ENCODE results near the gene SOX10. TPM values are rescaled to one million over a fixed set of nuclear protein-coding genes. Genes with fewer than 3 reads are reported as not detected.
A peak's percentile ranks its signal among the peaks of the same experiment; 100 is the strongest.

Gene SOX10
- total RNA-seq, 1 donor from 2014 or later = 1.2 TPM

- Histone ChIP-seq H3K4me1 (no peaks in the 10 kb centered on the region), H3K27me3 (ENCODE audit: low read depth) (no peaks in the 10 kb centered on the region), H3K27ac (replicated peaks) (no peak overlapping the region), H3K36me3 (peaks cover 54% of the 10 kb centered on the region), H3K4me3 (no peak overlapping the region), H3K9me3 (replicated peaks) (no peaks in the 10 kb centered on the region)
- intact Hi-C loops (cut with micrococcal nuclease) = no loop called here
- no peak for DNase-seq
- TF ChIP-seq CTCF (IDR thresholded peaks at IDR 0.05; ENCODE audit: borderline replicate concordance) = no peak
Observed at GRCh38 chr22:37942133-37942532, 42.2 kb downstream of the SOX10 start.

GRCh38 chr22:37940698-37941376 is 43.5 kb downstream of the SOX10 start:
- Histone ChIP-seq H3K9me3 (replicated peaks) (no peaks in the 10 kb centered on the region), H3K36me3 (peaks cover 67% of the 10 kb centered on the region), H3K4me3 (no peak overlapping the region), H3K27me3 (ENCODE audit: low read depth) (no peaks in the 10 kb centered on the region), H3K27ac (replicated peaks) (no peak overlapping the region), H3K4me1 (no peaks in the 10 kb centered on the region)
- no peak for DNase-seq
- intact Hi-C loops (cut with micrococcal nuclease) = no loop called here
- TF ChIP-seq CTCF (IDR thresholded peaks at IDR 0.05; ENCODE audit: borderline replicate concordance) = no peak

- H3K4me3 ChIP-seq = no peak overlapping the region
- intact Hi-C loops (cut with micrococcal nuclease) = no loop called here
- TF ChIP-seq CTCF (IDR thresholded peaks at IDR 0.05; ENCODE audit: borderline replicate concordance) = peak; percentile 98
- H3K27me3 ChIP-seq (ENCODE audit: low read depth) = no peaks in the 10 kb centered on the region
- H3K36me3 ChIP-seq = peaks cover 60% of the 10 kb centered on the region
- DNase-seq = peak; percentile 87
- no peaks in the 10 kb centered on the region for H3K9me3 ChIP-seq (replicated peaks)
- H3K27ac ChIP-seq (replicated peaks) = peak overlapping the region; percentile 65
- H3K4me1 ChIP-seq = peaks cover 51% of the 10 kb centered on the region
Observed at GRCh38 chr22:37933711-37934376, 50.5 kb downstream of the SOX10 start.

GRCh38 chr22:37932821-37933578 is 51.4 kb downstream of the SOX10 start:
- Histone ChIP-seq H3K4me1 (peaks cover 51% of the 10 kb centered on the region), H3K9me3 (replicated peaks) (no peaks in the 10 kb centered on the region), H3K36me3 (peaks cover 63% of the 10 kb centered on the region), H3K27me3 (ENCODE audit: low read depth) (no peaks in the 10 kb centered on the region), H3K27ac (replicated peaks) (peak overlapping the region; percentile 65), H3K4me3 (no peak overlapping the region)
- no peak for DNase-seq
- TF ChIP-seq CTCF (IDR thresholded peaks at IDR 0.05; ENCODE audit: borderline replicate concordance) = no peak
- intact Hi-C loops (cut with micrococcal nuclease) = no loop called here

GRCh38 chr22:37932401-37932800 is 52.0 kb downstream of the SOX10 start:
- Histone ChIP-seq H3K4me1 (peaks cover 51% of the 10 kb centered on the region), H3K4me3 (no peak overlapping the region), H3K27ac (replicated peaks) (peak overlapping the region; percentile 40), H3K27me3 (ENCODE audit: low read depth) (no peaks in the 10 kb centered on the region), H3K9me3 (replicated peaks) (no peaks in the 10 kb centered on the region), H3K36me3 (peaks cover 63% of the 10 kb centered on the region)
- intact Hi-C loops (cut with micrococcal nuclease) = no loop called here
- no peak for DNase-seq
- TF ChIP-seq CTCF (IDR thresholded peaks at IDR 0.05; ENCODE audit: borderline replicate concordance) = no peak
